GM12872 (cell line): ENCODE results near the gene PHF14.

Source experiments
- TF ChIP-seq, protein P1 (sequence below): IDR thresholded peaks from 3 replicates; pipeline ENCODE4 v1.5.1; 2011; ENCODE audit warnings: low read depth, mild to moderate bottlenecking, low read length, moderate library complexity; ENCODE audit not compliant: insufficient read depth

The PHF14 gene

DNA sequence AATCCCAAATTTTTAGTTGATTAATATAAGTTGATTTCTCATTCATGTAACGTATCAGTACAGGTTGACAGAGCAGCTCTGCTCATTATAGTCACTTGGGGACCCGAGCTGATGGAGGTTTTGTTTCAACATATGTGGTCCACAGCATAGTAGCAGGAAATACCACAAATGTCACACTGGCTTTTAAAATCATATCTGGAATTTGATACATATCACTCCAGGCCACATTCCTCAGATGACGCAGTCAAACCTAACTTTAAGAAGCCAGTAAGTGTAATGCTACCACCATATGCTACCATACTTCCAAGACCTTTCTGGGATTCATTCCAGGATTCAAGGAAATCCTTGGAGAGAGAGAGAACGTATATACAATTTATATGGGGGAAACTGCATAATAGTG lies 156.3 kb downstream of the PHF14 start:
- TF ChIP-seq, protein P1, sequence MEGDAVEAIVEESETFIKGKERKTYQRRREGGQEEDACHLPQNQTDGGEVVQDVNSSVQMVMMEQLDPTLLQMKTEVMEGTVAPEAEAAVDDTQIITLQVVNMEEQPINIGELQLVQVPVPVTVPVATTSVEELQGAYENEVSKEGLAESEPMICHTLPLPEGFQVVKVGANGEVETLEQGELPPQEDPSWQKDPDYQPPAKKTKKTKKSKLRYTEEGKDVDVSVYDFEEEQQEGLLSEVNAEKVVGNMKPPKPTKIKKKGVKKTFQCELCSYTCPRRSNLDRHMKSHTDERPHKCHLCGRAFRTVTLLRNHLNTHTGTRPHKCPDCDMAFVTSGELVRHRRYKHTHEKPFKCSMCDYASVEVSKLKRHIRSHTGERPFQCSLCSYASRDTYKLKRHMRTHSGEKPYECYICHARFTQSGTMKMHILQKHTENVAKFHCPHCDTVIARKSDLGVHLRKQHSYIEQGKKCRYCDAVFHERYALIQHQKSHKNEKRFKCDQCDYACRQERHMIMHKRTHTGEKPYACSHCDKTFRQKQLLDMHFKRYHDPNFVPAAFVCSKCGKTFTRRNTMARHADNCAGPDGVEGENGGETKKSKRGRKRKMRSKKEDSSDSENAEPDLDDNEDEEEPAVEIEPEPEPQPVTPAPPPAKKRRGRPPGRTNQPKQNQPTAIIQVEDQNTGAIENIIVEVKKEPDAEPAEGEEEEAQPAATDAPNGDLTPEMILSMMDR = no peak

DNA sequence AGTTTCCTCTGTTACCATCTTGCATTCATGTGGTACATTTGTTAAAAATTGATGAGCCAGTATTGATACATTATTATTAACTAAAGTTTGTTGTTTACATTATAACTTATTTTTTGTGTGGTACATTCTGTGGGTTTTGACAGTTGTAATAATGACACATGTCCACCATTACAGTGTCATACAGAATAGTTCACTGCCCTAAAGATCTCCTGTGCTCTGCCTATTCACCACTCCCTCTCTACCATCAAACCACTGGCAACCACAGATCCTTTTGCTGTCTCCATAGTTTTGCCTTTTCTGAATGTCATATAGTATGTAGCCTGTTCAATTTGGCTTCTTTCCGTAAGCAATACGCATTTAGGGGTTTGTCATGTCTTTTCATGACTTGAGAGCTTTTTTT lies 156.9 kb downstream of the PHF14 start:
- TF ChIP-seq, protein P1 = no peak

GRCh38 chr7:11133436-11133959 lies 159.8 kb downstream of the PHF14 start:
- TF ChIP-seq, protein P1 = no peak

DNA sequence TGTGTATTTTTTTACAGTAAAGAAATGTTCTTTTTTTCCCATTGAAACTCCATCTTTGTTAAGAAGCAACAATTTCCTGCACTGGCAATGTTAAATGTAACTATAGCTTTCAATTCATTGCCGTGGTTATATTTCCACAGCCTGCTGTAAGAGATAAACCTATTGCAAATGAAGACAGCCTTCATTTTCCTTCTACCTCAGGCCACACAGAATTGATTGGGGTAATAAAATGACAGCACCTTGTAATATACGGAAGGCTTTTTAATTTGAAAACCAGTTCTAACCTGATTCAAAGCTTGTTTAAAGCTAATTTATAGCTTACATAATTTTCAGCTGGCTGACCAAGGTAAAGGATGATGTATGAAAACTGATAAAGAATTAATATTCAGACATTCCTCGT lies 161.9 kb downstream of the PHF14 start:
- TF ChIP-seq, protein P1 = no peak

DNA sequence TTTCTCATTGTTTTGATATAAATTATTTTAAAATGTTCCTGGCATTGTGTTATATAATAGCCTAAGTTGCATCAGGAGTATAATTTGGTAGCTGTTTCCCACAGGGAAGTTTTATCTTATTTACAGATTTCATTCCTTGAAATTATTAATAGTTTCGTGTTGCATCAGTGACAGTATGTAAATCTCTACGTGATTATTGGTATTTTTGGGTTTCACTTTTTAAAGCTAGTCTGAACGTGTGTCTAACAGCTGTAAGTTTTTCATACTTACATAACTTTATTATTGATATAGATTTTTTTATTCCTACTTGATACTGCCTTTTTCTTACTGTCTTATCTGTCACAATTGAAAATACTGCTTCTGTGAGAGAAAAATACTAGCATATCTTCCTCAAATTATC lies 167.9 kb downstream of the PHF14 start:
- TF ChIP-seq, protein P1 = no peak

DNA sequence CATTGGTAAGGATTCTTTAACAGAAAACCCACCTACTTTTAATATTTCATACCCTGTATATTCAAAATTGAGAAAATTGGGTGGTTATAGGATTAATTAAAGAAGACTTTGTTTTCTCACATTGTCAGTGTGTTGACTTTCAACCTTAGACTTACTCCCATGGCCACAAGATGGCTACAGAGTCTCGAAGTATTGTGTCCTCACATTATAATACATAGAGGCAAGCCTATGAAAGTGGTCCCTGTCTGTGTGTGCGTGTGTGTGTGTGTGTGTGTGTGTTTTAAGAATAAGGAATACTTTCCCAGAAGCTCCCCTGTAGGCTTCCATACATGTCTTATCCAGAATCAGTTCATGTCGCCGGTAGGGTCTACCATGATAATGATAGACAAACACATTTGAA lies 180.0 kb downstream of the PHF14 start:
- TF ChIP-seq, protein P1 = no peak

- TF ChIP-seq, protein P1 = no peak
Observed at GRCh38 chr7:11155883-11156282, 182.2 kb downstream of the PHF14 start.

GRCh38 chr7:11161499-11161898 lies 187.8 kb downstream of the PHF14 start:
- TF ChIP-seq, protein P1 = no peak
